Adipocyte (in vitro differentiated cells): ENCODE results near the gene BBS4.
A peak's percentile ranks its signal among the peaks of the same experiment; 100 is the strongest.
"Not testable (repeated sequence)": the region's sequence is repeated elsewhere in the genome, so short reads cannot be mapped to it uniquely, and the experiment has no call there.

Source experiments
- DNase-seq: peaks from one replicate; pipeline ENCODE4 v3.0.0-alpha.2; 2015; ENCODE audit warnings: low read depth
- H3K27me3 ChIP-seq: replicated peaks from 2 replicates; pipeline ENCODE4 v1.7.0; 2013; ENCODE audit warnings: mild to moderate bottlenecking, low read length, moderate library complexity; ENCODE audit not compliant: control insufficient read depth, insufficient read depth
- H3K36me3 ChIP-seq: 2 replicates; pipeline ENCODE4 v1.7.0; 2013; ENCODE audit warnings: low read length, mild to moderate bottlenecking, moderate library complexity; ENCODE audit not compliant: control insufficient read depth, insufficient read depth, severe bottlenecking
- H3K4me1 ChIP-seq: 2 replicates; pipeline ENCODE4 v1.7.0; 2013; ENCODE audit warnings: mild to moderate bottlenecking, low read length, moderate library complexity; ENCODE audit not compliant: control insufficient read depth, insufficient read depth
- H3K4me3 ChIP-seq: 2 replicates; pipeline ENCODE4 v1.7.0; 2013; ENCODE audit warnings: mild to moderate bottlenecking, low read length, moderate library complexity
- H3K9ac ChIP-seq: 2 replicates; pipeline ENCODE4 v1.7.0; 2013; ENCODE audit warnings: mild to moderate bottlenecking, low read length, moderate library complexity
- H3K9me3 ChIP-seq: 2 replicates; pipeline ENCODE4 v1.7.0; 2013; ENCODE audit warnings: mild to moderate bottlenecking, low read length, moderate library complexity; ENCODE audit not compliant: control insufficient read depth

BBS4 gene

DNA sequence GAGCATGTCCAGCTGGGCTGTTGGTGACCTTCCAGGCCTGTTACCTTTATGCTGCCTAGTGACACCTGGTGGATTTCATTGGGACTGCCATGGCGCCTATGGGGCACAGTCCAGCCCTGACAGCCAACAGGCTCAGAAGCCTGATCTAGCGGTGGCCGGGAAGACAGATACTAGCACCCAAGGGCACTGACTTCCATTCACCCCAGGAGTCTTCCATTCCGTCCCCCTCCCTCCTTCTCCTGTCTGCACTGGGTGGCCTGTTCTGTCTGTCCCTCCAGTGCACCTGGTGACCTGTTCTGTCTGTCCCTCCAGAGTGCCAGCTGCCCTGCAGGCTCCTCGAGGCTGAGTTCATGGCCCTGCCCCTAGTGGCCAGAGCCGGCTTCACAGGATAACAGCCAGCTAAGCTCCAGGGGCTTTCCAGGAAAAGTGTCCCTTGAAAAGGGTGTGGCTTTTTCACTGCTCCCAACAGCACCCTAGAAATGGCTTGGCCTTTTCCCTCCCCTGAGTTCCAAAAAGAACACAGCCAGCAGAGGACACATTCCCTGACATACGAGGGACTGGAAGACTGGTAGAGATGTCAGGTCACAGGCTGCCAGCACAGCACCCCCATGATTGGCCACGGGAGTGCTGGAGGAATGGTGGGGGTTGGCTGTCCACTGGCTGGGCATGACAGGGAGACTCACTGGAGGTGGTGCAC lies 15.2 kb upstream of the BBS4 start:
- H3K27me3 ChIP-seq, result peaks cover 23% of the 10 kb centered on the region
- DNase-seq, result peak; percentile 72
- not testable (repeated sequence) for H3K9ac ChIP-seq, H3K4me1 ChIP-seq, H3K9me3 ChIP-seq, H3K36me3 ChIP-seq
- H3K4me3 ChIP-seq, result peak overlapping the region; percentile 56

DNA sequence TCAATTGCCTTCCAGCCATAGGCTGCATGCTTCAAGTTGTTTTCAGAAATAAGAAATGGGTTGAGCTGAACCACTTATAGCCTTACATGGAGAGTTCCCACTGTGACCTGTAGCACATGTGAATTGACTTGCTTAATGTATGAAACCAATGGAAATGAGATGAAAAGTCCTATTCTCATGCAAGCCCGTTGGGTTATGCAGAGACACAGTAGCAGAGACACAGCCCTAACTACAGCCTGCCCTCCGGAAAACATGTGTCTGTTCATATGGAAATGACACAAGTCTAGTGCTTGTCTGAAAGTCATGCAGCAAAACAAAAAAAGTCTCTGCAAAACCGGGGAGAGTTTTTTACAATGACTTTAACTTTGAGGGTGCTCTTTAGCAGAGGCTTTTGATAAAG lies 14.5 kb upstream of the BBS4 start:
- no peaks in the 10 kb centered on the region for H3K9me3 ChIP-seq
- peaks cover 4% of the 10 kb centered on the region for H3K4me1 ChIP-seq
- H3K9ac ChIP-seq, result no peak overlapping the region
- DNase-seq, result no peak
- H3K4me3 ChIP-seq, result no peak overlapping the region
- H3K36me3 ChIP-seq, result no peaks in the 10 kb centered on the region
- peaks cover 23% of the 10 kb centered on the region for H3K27me3 ChIP-seq

DNA sequence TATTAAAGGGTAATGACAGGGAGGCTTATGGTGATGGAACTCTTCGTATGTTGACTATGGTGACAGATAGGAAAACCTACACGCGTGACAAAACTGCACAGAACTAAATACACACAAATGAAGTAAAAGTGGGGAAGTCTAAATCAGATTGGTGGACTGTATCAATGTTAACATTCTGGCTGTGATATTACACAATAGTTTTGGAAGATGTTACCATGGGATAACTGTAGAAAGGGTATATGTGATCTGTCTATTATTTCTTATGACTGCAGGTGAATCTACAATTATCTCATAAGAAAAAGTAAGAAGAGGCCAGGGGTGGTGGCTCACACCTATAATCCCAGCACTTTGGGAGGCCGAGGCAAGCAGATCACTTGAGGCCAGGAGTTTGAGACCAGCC lies 9.2 kb upstream of the BBS4 start:
- H3K36me3 ChIP-seq, result no peaks in the 10 kb centered on the region
- peaks cover 40% of the 10 kb centered on the region for H3K27me3 ChIP-seq
- no peak overlapping the region for H3K4me3 ChIP-seq
- H3K9ac ChIP-seq, result no peak overlapping the region
- no peaks in the 10 kb centered on the region for H3K9me3 ChIP-seq
- DNase-seq, result no peak
- no peaks in the 10 kb centered on the region for H3K4me1 ChIP-seq

DNA sequence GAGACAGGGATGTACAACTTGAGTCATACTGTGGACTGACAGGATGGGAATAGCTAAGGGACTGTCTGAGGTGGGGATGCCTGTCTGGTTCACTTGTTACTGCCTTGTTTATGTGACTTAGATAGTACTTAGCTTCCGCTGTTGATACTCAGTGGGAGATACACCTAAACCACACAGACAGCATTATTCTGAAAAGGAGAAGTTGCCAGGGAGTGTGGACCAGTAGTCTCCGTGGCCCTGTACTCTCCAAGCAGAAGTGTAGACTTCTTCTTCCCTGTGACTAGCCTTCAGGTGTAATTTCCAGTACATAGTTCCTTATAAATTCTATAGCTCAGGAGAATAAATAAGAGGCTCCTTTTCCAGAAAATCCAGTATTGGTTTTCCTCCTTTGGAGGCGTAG lies 5.1 kb upstream of the BBS4 start:
- H3K4me1 ChIP-seq, result peaks cover 7% of the 10 kb centered on the region
- peaks cover 25% of the 10 kb centered on the region for H3K27me3 ChIP-seq
- H3K9ac ChIP-seq, result no peak overlapping the region
- H3K9me3 ChIP-seq, result no peaks in the 10 kb centered on the region
- no peaks in the 10 kb centered on the region for H3K36me3 ChIP-seq
- no peak overlapping the region for H3K4me3 ChIP-seq
- DNase-seq, result no peak

DNA sequence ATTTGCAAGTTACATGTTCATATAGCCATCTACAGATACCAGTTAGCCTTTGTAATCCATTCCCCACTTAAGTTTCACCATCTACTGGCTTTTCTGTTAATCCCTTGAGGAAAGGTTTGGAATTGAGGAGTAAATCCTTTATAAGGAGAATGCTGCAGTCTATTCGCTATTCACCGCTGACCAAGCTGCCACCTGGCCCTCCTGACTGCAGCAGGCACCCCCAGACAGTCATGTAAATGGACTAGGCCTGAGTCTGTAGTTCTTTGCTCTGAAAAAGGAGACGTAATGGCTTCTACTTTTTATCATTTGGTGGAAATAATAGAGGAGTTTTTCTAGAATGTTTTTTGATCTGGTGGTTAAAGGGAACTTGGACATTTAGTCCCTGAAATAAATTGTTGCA lies 3.2 kb upstream of the BBS4 start:
- DNase-seq, result no peak
- no peaks in the 10 kb centered on the region for H3K36me3 ChIP-seq
- H3K4me3 ChIP-seq, result no peak overlapping the region
- peaks cover 7% of the 10 kb centered on the region for H3K4me1 ChIP-seq
- H3K9ac ChIP-seq, result no peak overlapping the region
- H3K9me3 ChIP-seq, result no peaks in the 10 kb centered on the region
- H3K27me3 ChIP-seq, result peaks cover 18% of the 10 kb centered on the region

DNA sequence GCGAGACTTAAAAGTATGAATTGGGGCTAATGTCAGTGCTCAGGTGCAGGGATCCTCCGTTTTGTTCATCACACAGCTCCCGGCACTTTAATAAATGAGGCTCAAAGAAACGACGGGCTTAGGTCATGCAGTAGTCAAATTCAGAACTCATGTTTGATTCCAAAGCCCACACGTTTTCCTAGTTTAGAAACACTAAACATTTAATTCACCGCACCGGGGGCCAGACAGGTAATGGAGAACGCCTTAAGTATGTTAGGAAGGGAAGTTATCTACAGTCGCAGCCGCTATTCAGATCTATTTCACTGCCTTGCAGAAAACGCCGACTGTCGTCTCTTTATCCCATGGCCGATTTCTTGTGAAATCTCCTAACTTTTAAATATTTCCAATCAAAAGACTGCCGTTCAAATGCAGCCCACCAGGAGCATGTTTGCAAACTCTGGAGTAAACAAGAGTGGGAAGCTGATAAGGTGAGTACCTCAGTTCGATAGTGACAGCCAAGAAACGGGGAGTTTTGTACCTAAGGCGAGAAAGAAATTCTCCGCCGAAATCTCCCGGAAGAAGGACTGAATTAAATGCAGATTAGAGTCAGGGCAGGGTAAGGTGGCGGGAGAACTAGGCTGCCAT lies 594 bp upstream of the BBS4 start:
- H3K4me1 ChIP-seq, result peaks cover 7% of the 10 kb centered on the region
- no peak for DNase-seq
- H3K4me3 ChIP-seq, result peak overlapping the region; percentile 90
- H3K9ac ChIP-seq, result peak overlapping the region; percentile 89
- no peaks in the 10 kb centered on the region for H3K9me3 ChIP-seq
- no peaks in the 10 kb centered on the region for H3K36me3 ChIP-seq
- H3K27me3 ChIP-seq, result peaks cover 2% of the 10 kb centered on the region

DNA sequence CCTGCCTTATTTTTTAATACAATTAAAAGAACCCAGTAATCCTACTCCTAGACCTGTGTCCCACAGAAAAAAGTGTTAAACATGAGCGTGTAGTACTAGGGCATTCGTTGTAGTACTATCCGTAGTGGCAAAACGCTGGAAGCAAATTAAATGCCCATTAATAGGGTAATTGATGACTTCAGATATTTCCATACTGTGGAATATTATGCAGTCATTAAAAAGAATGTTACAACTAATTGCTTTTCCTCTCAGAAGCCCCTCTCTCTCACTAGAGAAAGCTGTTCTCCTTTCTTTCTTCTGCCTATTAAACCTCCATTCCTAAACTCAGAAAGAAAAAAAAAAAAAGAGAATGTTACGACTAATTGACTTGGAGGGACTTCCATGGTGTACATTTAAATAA lies 2.7 kb downstream of the BBS4 start:
- Histone ChIP-seq H3K36me3 (no peaks in the 10 kb centered on the region), H3K27me3 (no peaks in the 10 kb centered on the region), H3K9me3 (no peaks in the 10 kb centered on the region), H3K9ac (no peak overlapping the region), H3K4me3 (no peak overlapping the region), H3K4me1 (peaks cover 7% of the 10 kb centered on the region)
- no peak for DNase-seq

DNA sequence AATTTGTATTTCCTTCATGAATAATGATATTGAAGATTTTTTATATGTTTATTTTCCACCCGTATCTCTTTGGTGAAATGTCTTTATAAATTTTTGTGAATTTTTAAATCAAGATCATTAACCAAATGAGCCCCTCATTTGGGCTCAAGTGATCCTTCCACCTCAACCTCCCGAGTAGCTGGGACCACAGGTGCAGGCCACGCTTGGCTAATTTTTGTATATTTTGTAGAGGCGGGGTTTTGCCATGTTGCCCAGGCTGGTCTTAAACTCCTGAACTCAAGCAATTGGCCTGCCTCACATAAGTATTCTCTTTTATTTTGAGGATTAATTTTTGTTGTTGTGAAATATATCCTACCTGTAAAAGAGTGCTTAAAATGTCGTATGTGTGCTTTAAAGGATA lies 4.9 kb downstream of the BBS4 start:
- Histone ChIP-seq H3K4me1 (no peaks in the 10 kb centered on the region), H3K9me3 (no peaks in the 10 kb centered on the region), H3K36me3 (no peaks in the 10 kb centered on the region), H3K9ac (no peak overlapping the region), H3K4me3 (no peak overlapping the region), H3K27me3 (no peaks in the 10 kb centered on the region)
- DNase-seq, result no peak

DNA sequence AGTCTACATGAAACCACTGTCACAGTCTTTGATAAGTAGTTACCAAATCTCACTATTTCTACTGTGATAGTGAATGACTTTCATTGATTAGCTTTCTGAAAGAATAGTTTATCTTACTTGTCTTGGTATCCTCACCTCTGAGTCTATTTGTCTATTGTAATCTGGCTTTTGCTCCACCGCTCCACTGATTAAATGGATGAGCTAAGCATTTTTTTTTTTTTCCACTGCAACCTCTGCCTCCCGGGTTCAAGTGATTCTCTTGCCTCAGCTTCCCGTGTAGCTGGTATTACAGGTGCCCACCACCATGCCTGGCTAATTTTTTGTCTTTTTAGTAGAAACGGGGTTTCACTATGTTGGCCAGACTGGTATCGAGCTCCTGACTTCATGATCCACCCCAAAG lies 12.9 kb downstream of the BBS4 start:
- Histone ChIP-seq H3K27me3 (no peaks in the 10 kb centered on the region), H3K4me1 (no peaks in the 10 kb centered on the region), H3K9ac (no peak overlapping the region), H3K9me3 (no peaks in the 10 kb centered on the region), H3K36me3 (no peaks in the 10 kb centered on the region), H3K4me3 (no peak overlapping the region)
- DNase-seq, result no peak

DNA sequence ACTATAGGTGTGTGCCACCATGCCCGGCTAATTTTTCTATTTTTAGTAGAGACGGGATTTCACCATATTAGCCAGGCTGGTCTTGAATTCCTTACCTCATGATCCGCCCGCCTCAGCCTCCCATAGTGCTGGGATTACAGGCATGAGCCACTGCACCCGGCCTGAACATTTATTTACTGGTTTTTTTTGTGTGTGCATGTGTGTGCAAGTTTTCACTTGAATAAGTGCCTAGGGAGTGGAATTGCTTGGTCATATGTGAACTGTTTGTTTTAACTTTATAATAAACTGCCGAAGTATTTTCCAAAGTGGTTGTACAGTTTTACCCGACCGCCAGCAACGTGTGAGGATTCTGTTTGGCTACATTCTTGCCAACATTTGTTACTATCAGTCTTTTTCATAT lies 14.1 kb downstream of the BBS4 start:
- Histone ChIP-seq H3K4me1 (no peaks in the 10 kb centered on the region), H3K9ac (no peak overlapping the region), H3K4me3 (no peak overlapping the region), H3K27me3 (no peaks in the 10 kb centered on the region), H3K9me3 (no peaks in the 10 kb centered on the region), H3K36me3 (no peaks in the 10 kb centered on the region)
- DNase-seq, result no peak

DNA sequence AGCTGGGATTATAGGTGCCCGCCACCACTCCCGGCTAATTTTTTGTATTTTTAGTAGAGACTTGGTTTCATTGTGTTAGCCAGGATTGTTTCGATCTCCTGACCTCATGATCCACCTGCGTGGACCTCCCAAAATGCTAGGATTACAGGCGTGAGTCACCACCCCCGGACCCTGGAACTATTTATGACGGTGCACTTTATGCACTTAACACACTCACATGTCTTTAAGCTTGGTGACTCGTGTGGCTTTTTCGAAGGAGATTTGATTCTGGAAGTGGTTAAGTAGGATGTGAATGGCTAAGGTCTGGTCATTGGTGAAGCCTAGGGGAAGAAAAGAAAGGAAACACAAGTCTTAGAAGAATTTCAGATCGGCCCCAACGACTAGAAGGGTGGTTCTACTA lies 20.3 kb downstream of the BBS4 start:
- no peaks in the 10 kb centered on the region for H3K27me3 ChIP-seq
- H3K9ac ChIP-seq, result no peak overlapping the region
- no peak for DNase-seq
- H3K4me1 ChIP-seq, result no peaks in the 10 kb centered on the region
- no peak overlapping the region for H3K4me3 ChIP-seq
- no peaks in the 10 kb centered on the region for H3K9me3 ChIP-seq
- H3K36me3 ChIP-seq, result no peaks in the 10 kb centered on the region
